GM18502 (cell line): ENCODE measurements around the gene JAG2.

ENCODE experiments used
- ATAC-seq: cut with Tn5 transposase; IDR thresholded peaks from one replicate; pipeline ENCODE4 v1.9.1; 2021; ENCODE audit warnings: mild to moderate bottlenecking; ENCODE audit not compliant: unreplicated experiment, poor library complexity

Gene JAG2

DNA sequence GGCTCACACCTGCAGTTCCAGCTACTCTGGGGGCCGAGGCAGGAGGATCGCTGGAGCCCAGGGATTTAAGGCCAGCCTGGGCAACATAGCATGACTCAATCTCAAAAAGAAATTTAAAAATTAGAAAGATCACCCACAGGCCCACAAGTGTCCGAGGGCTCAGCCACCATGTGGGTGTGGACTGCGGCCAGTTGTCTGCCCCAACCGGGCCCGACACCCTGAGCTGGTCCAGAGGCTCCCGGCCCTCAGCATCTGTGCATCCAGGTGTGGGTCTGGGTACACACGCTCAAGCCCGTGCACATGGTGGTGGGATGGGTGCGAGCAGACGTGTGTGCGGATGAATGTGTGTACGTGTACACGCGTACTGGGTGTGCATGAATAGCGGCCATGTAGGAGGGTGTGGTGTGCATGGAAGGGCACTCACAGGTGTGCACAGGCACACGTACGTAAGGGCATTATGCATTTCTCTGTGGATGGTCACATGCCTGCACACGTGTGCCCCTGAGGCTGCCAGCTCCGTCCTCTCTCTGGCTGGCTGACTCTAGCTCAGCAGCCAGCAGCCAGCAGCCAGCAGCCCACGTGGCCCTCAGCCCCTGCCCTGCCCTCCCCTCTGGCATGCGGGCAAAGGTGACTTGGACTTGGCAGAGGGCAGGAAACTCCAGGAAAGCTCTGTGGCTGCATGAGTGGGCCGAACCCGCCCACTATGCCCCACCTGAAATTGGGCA, 35.8 kb upstream of the JAG2 start:
- ATAC-seq: no peak

DNA sequence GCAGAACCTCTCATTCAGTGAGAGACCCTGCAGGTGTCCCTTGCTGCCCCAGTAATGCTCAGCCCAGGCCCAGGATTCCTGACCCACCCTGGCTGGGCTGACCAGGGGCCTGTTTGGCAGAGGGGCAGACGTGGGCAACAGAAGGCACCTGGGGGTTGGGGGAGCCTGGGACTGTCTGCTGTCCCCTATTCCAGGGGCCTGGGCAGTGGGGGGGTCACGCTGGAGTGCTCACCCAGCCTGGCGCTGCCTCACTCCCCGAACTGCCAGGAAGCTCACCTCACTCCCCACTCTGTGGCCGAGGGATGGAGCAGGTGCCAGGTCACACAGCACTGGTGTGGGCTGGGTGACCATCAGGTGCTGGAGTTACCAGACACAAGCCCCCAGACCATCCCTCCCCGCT, 35.1 kb upstream of the JAG2 start:
- no peak for ATAC-seq

- no peak for ATAC-seq
Observed at GRCh38 chr14:105203057-105203531, 34.5 kb upstream of the JAG2 start.

- ATAC-seq: no peak
Observed at GRCh38 chr14:105201925-105202513, 33.4 kb upstream of the JAG2 start.

DNA sequence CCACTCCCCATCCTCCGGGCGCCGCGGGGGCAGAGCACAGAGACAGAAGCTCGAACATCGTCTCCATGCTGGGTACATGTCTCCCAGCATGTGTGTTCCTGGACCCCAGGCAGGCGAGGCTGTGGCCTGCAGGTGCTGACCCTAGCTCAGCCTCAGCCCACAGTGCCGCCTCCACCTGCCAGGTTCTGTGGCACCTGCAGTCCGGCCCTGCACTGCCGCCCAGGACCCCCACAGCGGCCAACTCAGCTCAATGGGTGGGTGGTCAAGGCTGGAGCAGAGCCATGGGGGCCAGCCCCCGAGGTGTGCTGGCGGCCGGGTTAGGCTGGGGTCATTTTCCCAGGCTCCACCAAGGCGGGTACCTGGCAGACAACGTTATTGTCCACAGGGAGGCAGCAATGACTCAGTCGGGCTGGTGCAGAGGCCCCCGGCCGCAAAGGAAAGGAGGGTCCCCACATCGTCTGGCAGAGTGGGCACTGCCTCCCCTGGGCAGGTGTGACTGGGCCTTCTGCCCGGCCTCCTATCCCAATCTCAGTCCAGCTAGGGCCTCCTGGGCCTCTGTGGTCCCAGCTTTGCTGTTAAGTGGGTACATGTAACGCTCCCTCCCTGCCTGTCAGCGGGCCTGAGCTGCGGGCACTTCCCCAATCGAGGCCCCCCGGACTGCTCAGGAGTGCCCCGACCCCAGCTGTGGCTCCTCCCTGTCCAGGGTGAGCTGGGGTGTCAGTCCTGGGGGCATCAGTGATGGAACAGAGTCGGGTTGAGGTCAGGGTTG, 32.8 kb upstream of the JAG2 start:
- no peak for ATAC-seq

GRCh38 chr14:105200641-105201040, 32.1 kb upstream of the JAG2 start:
- no peak for ATAC-seq

GRCh38 chr14:105200074-105200473, 31.5 kb upstream of the JAG2 start:
- ATAC-seq: no peak

- ATAC-seq: no peak
Observed at GRCh38 chr14:105199093-105199492, 30.5 kb upstream of the JAG2 start.

DNA sequence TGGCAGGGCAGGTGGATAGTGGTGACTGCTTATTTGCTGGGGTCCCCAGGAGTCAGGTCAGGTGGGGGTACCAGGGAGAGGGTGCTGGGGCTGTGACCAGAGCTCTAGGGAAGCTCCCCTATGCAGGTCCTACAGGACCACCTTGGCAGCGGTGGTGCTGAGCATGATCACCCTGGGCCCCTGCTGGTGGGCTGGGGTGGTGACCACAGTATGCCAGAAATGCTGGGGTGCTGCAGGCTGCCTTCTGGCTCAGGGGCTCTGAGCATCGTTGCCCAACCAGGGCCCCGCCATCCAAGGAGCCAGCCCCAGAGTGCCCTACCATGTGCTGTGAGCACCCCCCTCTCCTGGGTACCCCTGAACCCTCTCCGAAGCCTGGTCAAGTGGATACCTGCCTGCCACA, 30.0 kb upstream of the JAG2 start:
- no peak for ATAC-seq

- no peak for ATAC-seq
Observed at GRCh38 chr14:105197211-105197641, 28.6 kb upstream of the JAG2 start.

DNA sequence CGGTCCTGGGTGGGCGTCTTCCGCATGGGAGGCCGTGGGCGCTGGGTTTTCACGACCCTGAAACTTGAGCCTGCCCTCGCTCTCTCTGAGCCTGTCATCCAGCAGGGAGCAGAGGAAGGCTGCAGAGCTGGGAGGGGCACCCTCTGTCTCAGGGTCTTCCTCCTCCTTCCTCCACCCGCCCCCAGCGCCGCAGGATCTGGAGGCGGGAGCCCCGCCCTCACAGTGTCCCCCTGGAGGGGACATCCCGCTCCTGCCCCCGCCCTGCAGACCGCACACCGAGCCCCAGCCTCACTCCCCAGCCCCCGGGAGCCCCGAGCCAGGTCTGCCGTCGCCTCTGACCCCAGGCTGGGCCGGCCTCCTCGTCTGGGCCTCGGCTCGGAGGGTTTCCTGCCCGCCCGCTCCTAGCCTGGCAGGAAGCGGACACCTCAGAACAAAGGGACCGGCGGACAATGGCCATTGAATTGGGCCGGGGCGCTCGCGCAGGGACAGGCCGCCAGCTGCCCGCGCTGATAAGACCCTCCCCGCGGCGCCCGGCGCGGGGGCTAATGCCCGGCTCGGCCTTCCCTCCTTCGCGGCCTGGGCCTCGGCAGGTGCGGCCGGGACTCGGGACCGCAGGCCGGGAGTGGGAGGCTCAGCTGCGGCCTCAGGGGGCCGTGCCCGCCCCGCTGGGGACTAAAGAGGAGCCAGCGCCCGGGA, 27.8 kb upstream of the JAG2 start:
- no peak for ATAC-seq

- ATAC-seq: no peak
Observed at GRCh38 chr14:105195522-105196264, 27.1 kb upstream of the JAG2 start.

- no peak for ATAC-seq
Observed at GRCh38 chr14:105195051-105195450, 26.5 kb upstream of the JAG2 start.

DNA sequence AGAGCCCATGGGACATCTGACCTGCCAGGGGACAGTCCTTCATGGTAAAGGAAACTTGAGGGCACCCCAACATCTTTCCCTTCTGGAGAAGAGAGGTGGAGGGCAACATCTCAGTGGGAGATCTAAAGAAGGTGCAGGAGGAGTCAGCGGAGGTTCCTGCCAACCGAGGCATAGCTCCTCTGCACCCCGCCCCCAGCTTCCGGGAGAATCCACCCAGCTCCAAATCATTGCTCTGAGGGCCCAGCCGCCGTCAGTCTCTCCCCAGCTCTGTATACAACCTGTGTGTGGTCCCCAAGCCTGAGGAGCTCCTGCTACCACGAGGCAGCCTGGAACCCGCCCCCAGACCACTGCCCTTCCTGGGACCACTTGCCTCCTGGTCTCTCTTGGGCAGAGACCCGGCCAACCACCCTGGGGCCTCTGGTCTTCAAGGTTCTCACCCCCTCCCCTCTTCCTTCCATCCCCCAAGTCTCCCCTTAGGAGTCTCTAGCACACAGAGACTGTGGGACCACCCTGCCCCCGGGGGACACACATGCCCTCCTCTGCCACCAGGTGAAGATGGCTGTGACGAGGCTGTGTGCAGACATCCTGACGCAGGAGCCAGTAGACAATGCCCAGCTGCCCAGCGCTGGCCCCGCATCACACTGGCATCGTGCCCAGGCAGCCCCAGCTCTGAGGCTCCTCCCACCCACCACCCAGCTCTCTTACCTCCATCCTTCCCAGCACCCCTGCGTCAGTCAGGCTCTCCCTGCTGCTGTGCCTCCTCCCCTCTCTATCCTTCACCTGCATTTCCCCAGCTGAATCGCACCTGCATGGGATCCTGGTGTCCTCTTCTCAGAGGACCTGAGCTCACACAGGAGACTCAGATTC, 25.6 kb upstream of the JAG2 start:
- ATAC-seq: no peak

GRCh38 chr14:105192866-105193731, 24.5 kb upstream of the JAG2 start:
- ATAC-seq: no peak

DNA sequence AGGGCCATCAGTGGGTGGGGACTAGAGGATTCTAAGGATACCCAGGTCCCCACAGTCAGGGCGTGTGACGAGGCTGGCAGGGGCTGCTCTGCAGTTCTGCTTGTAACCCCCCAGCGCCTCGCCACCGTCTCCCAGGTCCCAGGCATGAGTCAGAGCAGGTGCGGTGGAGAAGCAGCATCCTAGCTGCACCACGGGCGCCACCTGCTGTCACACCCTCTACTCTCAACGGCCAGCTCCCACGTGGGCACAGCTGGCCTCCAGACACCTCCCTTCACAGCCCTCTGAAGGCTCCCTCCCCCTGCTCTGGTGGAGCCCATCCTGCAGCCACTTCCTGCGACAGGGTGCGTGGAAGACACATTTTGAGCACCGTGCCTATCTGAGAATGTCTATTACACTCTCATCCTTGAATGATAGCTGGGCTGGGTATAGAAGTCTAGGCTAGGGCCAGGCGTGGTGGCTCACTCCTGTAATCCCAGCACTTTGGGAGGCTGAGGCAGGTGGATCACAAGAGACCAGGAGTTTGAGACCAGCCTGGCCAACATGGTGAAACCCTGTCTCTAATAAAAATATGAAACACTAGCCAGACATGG, 19.5 kb upstream of the JAG2 start:
- ATAC-seq: no peak

- no peak for ATAC-seq
Observed at GRCh38 chr14:105187116-105187515, 18.5 kb upstream of the JAG2 start.

DNA sequence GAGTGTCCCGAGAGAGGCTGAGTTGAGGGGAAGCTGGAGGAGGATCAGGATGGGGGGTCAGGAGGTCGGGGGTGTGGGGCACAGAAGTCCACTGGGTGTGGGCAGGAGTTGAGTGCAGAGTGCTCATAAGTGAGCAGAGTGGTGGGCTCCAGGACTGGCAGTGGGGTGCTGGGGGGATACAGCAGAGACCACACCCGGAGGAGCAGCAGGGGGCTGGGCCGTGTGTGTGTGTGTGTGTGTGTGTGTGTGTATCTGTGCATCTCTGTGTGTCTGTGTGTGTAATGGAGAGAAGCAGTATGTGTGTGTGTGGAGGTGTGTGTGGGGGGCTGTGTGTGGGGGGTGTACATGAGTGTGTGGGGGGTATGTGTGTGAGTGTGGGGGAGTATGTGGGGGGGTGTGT, 17.4 kb upstream of the JAG2 start:
- no peak for ATAC-seq
